RWPE1 (cell line): ENCODE data around the gene MROH8.
A peak's percentile ranks its signal among the peaks of the same experiment; 100 is the strongest.

Source experiments
- CTCF ChIA-PET: fragments of 350-600 bp; sonication (Branson Sonifier 250); formaldehyde crosslinking; extraction: SDS; loops from one replicate; lab custom pipeline; 2021; lab: Yijun Ruan, JAX
- POLR2A ChIA-PET: fragments of 400-600 bp; formaldehyde crosslinking; extraction: SDS; loops from one replicate; lab custom pipeline; 2020; ENCODE audit warnings: antibody characterized with exemption; ENCODE audit not compliant: low non-redundant PET; lab: Yijun Ruan, JAX
- DNase-seq: peaks from one replicate; pipeline ENCODE4 v3.0.0; 2012; ENCODE audit warnings: low spot score
- H3K27ac ChIP-seq: fragments of 450-650 bp; 2 replicates; pipeline ENCODE4 v1.5.1; 2017
- CTCF ChIP-seq: fragments of 450-650 bp; conservative IDR thresholded peaks from 2 replicates; pipeline ENCODE4 v1.5.1; 2017; ENCODE audit warnings: low read depth, mild to moderate bottlenecking

MROH8 gene

DNA sequence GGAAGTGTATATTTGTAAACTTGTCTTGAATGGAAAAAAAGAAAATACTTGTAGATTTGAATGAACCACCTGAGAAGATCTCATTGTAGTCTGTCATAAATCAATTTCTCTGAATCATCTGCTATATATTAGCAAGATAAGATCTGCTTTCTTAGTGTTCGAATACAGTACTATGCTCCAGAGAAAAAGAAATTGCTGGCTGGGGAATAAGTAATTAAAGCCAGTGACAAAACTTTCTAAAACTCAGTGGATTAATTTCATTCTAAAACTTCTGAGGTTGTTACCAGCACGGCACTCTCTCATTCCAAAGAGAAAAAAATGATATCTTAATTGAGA, 22.4 kb upstream of the MROH8 start:
- no peak overlapping the region for H3K27ac ChIP-seq
- ChIA-PET POLR2A (no interaction called here), CTCF (interaction anchor here (0.6 to 1.0 kb wide), 5 partner anchors 10 to 42 kb away, joined by 3 to 4 read pairs (median 3); no protein-coding TSS in a partner anchor)
- TF ChIP-seq CTCF, result no peak
- no peak for DNase-seq

- ChIA-PET CTCF (interaction anchor here (0.6 to 1.0 kb wide), 11 partner anchors 9 to 665 kb away, joined by 3 to 6 read pairs (median 3); no protein-coding TSS in a partner anchor), POLR2A (interaction anchor here (0.6 kb wide), 1 partner anchor 1330 kb away, joined by 3 read pairs; no protein-coding TSS in a partner anchor)
- DNase-seq, result no peak
- H3K27ac ChIP-seq, result no peak overlapping the region
- TF ChIP-seq CTCF, result no peak
Measured at GRCh38 chr20:37200926-37201826, 21.8 kb upstream of the MROH8 start.

GRCh38 chr20:37200376-37200775, 21.0 kb upstream of the MROH8 start:
- DNase-seq, result no peak
- CTCF ChIA-PET, result interaction anchor here (0.6 to 1.2 kb wide), 3 partner anchors 9 to 20 kb away, joined by 3 to 6 read pairs (median 4); no protein-coding TSS in a partner anchor
- no peak overlapping the region for H3K27ac ChIP-seq
- no peak for TF ChIP-seq CTCF
- POLR2A ChIA-PET, result interaction anchor here (0.6 kb wide), 1 partner anchor 1329 kb away, joined by 3 read pairs; no protein-coding TSS in a partner anchor

DNA sequence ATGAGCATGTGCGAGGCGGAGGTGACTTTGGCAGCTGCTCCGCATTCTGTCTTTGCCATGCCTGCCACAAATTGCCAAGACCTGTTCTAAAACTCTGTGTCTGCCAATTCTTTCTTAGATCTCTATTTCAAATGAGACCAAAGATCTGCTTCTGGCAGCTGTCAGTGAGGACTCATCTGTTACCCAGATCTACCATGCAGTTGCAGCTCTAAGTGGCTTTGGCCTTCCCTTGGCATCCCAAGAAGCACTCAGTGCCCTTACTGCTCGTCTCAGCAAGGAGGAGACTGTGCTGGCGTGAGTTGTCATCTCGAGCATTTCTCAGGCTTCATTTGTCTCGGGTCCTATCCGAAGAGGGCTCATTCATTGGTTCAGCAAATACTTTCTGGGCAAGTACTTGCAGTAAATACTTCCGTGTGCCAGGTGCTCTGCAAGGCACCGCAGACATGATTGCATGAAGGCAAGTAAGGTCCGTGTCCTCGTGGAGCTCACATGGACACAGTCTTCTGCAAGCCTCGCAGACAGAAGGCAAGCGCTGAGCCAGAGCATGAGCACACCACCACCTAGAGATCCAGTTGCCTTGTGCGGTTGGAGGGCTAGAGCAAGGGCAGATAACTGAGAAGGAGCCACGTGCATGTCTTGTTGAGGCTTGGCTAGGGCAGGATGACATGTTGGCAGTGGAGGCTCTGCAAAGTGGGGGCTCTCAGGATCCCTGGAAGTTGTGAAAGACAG, 19.7 kb upstream of the MROH8 start:
- CTCF ChIA-PET, result interaction anchor here (0.7 to 1.2 kb wide), 3 partner anchors 7 to 656 kb away, joined by 3 to 4 read pairs (median 4); no protein-coding TSS in a partner anchor

DNA sequence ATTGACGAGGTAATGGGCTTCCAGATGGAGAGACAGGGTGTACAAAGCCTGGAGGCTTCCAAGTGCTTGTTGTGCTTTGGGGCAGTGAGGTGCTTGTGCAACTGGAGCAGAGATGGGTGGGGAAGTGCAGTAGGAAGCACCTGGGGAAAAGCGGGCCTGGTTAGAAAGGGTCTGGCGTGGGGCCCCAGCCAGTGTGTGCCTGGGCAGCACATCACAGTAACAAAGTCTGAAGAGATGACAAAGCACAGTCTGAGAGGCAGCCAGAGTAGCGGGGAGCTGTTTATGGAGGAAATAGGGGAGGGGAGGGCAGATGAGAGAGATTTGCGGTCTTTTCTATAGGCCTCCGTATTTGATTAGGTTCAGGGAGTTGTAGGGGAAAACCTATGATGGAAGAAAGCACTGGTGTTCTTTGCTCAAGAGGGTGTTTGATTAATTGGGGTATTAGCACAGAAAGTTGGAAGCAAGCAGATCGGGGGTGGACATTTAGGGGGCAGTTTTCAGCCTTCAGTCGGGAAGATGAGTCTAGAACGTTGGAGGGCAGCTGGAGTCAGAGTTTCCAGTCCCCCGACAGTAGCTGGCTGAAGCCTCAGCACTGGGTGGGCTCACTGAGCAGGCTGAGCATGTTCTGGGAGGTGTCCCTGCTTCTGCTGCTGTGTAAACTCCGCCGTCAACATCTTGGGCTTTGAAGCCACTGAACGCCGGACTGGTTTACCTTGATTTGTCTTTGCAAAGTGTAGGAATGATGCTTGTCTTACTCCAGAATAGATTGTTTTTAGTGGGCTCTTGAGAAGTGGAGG, 15.5 kb upstream of the MROH8 start:
- DNase-seq, result no peak
- TF ChIP-seq CTCF, result no peak
- ChIA-PET POLR2A (no interaction called here), CTCF (interaction anchor here (0.6 to 2.4 kb wide), 18 partner anchors 10 to 339 kb away, joined by 3 to 18 read pairs (median 4); partner anchors contain the start of genes MROH8, RBL1, RPN2 and SRC)
- H3K27ac ChIP-seq, result peak overlapping the region; percentile 50

More for the DNA sequence above, 19.7 kb upstream of the MROH8 start:
- DNase-seq, result no peak
- POLR2A ChIA-PET, result no interaction called here
- peak overlapping the region; percentile 29 for H3K27ac ChIP-seq
- no peak for TF ChIP-seq CTCF
